GM18499 (cell line): ENCODE data around the gene DSCAML1.

ENCODE experiments used
- ATAC-seq: cut with Tn5 transposase; IDR thresholded peaks from one replicate; pipeline ENCODE4 v1.9.1; 2021; ENCODE audit warnings: moderate number of reproducible peaks; ENCODE audit not compliant: insufficient read depth, unreplicated experiment

Gene DSCAML1

DNA sequence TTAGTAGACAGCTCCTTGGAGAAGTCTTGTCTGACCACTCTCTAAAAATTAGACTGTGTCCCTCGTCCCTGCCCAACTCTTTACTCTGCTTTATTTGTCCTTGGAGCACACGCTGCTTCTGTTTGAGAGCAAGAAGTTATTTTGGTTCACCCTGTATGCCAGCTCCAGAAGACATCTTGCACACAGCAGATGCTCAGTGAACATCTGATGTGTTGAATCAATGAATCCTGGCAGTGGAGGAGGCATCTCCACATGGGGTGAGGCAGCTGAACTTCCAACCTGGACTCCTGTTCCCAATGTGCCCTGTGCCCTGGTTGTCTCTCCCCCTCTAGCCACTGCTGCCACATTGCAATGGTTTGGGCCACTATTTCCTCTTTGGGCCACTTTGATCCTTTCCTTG is 255.8 kb downstream of the DSCAML1 start:
- ATAC-seq, result no peak

GRCh38 chr11:117538263-117539135 is 258.5 kb downstream of the DSCAML1 start:
- ATAC-seq, result no peak

DNA sequence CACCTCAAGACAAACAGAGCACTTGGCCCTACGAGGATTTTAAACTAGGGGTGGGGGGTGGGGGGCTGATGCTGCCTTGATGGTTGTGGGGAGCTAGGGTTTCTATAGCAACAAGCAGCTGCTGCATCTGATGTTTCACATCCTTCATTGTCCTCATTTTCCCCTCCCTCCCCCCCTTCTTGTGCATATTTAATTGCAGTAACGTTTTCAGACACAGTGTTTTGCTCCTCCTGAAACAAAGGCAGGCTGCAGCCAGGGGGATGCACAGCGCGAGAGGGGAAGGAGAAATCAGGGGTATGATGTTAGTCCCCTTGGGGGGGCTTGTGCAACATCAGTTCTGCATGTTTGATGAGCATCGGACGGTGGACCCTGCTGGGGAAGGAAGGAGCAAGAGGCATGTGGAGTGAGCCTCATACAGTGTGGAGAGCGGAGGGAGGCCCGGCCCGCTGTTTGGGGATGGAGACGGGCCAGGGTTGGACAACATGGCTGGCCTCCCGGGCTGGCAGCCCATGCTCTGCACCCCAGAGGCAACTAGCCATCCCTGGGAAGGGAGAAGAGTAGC is 261.1 kb downstream of the DSCAML1 start:
- ATAC-seq, result no peak

DNA sequence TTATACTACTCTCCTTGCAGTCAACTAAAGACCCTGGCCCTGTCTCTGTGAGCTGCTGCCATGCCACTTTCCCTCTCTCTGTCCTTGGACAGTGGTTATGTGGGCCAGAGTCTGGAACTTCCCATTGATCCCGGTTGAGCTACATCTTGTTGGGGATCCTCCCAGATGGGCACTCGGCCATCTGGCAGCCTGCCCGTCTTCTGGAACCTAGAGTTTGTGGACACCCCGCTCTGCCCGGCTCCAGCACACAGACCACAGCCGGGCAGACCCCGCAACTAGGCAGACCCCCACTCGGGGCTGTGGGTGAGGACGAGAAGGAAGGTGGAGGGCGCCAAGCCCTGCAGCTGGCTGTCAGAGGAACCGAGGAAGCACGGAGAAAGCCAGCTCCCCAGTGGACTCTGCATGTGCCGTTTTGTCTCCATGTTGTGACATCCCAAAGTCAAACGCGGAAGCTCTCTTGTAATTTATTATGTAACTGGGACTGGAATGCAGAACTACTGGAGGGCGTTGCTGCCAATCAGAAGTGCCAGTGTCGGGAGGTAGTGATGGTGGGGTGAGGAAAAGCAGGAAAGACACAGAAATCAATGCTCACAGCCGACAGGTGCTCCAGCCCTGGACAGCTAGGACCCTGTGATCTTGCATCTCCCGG is 261.7 kb downstream of the DSCAML1 start:
- no peak for ATAC-seq

DNA sequence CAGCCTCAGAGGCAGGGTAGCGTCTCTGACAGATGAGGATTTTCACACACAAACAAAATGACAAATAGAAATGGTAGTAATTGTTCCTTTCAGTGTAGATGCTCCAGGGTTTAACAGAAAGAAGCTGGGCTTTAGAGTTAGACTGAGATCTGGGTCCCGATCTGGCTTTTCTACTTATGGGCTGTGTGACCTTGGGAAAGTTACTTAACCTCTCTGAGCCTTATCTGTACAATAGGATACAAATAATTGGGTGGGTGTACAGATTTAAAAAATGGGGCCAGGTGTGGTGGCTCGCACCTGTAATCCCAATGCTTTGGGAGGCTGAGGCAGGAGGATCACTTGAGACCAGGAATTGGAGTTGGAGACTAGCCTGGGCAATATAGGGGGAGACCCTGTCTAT is 264.4 kb downstream of the DSCAML1 start:
- no peak for ATAC-seq

DNA sequence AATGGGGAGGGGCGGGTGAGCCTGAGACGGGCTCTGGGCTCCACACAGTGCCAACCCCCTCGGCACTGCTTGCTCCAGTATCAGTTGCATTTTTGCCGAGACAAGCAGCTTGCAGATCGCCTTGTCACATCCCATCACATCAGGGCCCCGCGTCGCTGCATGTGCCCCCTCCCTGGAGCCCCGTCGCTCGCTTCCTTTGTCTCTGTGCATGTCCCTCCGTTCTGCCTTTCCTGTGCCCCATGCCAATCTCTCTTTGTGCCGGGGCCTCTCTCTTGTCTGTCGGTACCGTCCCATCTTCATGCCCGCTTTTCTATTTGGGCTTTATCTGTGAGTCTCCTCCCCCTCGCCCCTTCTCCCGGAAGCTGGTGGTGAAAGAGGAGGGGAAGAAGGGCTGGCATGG is 267.2 kb downstream of the DSCAML1 start:
- ATAC-seq, result no peak

- ATAC-seq, result no peak
Observed at GRCh38 chr11:117528097-117528721, 268.8 kb downstream of the DSCAML1 start.

- no peak for ATAC-seq
Observed at GRCh38 chr11:117527271-117527670, 269.7 kb downstream of the DSCAML1 start.

DNA sequence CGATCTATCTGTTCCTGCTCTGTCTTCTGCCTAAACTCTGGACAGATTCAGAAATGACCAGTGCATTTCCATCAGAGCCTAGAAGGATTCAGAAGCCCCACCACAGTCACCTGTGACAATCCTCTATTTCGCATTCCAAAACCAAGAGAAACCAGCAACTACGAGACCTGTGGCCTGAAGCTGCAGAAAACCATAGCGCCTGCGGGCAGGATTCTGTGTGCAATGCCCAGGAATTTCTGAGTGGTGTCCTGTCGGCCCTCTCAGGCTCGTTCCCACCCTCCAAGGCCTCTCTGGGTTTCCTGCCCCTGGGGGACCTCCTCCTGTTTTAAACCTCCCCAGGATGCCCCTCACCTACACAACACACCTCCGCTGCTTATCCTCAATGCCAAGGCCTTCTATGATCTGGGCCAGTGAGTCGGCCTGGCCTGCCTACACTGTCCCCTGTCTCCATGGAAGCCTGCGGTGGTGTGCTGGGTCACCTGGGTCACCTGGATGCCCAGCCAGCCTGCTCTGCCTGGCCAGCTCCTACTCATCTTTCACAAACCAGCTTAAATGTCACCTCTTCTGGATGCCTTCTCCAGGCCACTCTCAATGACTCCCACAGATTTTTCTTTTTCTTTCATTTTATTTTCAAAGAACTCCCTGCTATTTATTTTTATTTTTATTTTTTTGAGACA is 271.0 kb downstream of the DSCAML1 start:
- no peak for ATAC-seq

GRCh38 chr11:117524468-117525183 is 272.4 kb downstream of the DSCAML1 start:
- ATAC-seq, result no peak

GRCh38 chr11:117523680-117524079 is 273.3 kb downstream of the DSCAML1 start:
- ATAC-seq, result no peak

DNA sequence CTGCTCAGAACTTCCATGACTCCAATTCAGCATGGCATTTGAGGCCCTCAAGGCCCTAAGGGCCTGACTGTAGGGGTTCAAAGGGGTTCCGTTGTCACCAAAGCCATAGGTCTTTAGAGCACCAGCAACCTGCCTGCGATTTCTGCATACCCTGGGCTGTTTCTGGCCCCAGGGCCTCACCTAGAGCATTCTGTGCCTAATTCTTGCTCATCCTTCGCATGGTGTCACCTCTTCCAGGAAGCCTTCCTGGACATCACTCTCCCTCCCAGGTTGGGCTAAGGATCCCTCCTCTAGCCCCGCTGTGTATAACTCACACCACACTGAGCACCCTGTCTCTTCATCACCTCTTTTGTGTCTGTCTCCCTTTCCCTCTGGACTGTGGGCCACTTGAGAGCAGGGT is 275.0 kb downstream of the DSCAML1 start:
- ATAC-seq, result no peak

DNA sequence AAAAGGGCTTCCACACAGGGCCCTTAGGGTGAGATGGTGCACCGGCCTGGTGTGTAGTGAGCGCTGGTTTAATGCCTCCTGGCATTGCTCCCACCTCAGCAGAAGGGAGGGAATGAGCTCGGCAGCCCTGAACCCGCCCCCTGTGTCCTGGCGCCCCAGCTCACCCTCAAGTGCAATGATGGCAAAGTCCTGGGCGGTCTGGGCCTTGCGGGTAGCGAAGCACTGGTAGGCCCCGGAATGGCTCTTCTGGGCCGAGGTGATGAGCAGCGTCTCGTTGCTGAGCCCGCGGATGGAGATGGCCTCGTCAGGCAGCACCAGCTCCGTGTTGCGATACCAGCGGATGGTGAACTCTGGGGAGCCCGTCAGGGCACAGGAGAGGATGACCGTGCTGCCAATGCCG is 276.1 kb downstream of the DSCAML1 start:
- no peak for ATAC-seq

DNA sequence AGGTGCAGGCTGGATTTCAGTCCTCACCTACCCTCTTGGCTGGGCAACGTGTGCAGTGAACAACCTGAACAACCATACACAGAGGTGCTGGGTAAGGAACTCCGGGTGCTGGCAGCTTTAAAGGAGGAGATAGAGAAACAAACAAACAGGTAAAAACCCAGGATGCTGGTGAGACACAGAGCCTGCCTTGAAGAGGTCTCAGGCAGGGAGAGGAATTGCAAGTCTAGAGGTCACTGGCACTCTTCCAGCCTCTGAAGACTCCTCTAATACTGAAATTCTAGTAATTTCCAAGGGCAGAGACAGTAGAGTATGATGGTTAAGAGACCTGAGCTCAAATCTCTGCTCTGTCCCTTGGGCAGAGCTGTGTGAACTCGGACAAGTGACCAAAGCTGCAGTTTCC is 276.8 kb downstream of the DSCAML1 start:
- ATAC-seq, result no peak

DNA sequence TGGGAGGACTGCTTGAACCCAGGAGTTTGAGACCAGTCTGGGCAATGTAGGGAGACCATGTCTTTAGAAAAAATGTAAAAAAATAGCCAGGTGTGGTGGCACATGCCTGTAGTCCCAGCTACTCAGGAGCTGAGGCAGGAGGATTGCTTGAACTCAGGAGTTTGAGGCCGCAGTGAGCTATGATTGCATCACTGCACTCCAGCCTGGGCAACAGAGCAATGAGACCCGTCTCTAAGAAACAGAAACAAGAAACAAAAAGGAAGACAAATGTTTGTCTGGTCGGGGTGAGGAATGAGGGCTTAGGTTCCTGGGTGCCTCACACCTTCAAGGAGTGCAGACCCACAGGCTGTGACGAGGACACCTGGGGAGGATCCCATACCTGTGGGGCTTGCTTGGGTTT is 277.4 kb downstream of the DSCAML1 start:
- ATAC-seq, result no peak

- no peak for ATAC-seq
Observed at GRCh38 chr11:117519170-117519569, 277.8 kb downstream of the DSCAML1 start.

DNA sequence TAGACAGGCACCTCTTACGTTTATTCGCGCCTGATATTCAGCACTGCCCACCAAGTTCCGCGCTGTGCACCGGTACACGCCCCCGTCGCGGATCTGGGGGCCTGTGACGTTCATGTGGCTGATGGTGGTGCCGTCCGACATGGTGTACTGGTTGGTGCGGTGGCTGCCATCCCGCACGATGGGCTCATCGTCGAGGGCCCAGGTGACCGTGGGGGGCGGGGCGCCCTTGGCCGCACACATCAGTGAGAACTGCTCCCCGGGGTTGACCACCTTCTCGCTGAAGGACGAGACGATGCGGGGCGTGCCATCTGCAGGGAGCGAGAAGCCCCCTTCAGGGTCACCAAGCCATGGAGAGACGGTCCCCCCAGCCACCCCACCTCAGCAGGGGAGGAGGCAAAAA is 278.6 kb downstream of the DSCAML1 start:
- ATAC-seq, result no peak

DNA sequence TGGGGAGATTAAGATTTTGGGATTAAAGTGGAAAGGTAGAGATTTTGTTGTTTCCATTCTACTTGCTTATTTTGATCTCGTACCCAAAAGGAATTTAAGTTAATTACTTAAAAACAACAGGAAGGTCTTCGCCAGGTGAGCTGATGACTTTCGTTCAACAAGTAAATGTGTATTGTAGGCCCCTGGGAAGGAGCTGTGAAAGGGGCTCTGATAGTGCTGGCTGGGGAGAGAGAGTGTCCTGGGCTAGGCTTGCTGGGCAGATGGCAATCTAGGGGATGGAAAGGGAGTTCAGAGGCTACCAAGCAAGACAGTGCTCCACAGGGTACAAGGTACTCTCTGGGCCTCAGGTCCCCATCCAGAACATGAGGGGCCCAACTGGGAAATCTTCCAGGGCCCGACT is 279.9 kb downstream of the DSCAML1 start:
- ATAC-seq, result no peak

GRCh38 chr11:117515892-117516787 is 280.9 kb downstream of the DSCAML1 start:
- ATAC-seq, result no peak
